Measurements from ENCODE around the gene PIGM.

The PIGM gene

DNA sequence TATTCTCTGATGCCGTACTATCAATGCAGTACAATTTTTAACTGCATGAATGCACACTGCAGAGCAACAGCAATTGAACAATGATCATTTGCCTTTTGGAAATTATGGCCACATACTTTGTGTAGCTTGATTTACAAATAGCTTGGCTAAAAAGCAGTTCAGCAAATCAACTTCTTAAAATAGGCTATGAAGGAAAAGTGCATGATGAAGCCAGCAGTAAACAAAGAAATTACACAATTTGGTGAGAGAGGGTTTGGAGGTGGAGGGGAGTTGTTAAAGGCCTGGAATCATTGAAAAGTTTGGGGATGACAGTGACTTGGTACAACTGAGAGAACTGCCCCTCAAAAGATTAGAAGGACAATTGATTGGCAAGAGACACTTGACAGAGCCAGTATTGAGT, 6.5 kb downstream of the PIGM start:
- Histone ChIP-seq H3K27me3 (ENCODE audit: insufficient read depth, low read length, poor library complexity) (no peaks in the 10 kb centered on the region), H3K79me2 (ENCODE audit: insufficient read depth, low read length) (peaks cover 7% of the 10 kb centered on the region; the same call in 1 of the 2 replicates), H3K4me2 (ENCODE audit: insufficient read depth, low read length) (no peak overlapping the region), H3K9ac (ENCODE audit: low read depth, low read length) (no peak overlapping the region), H3K4me3 (ENCODE audit: low read depth in 1 of 2, low read length in 2 of 2) (no peak overlapping the region), H3K9me3 (ENCODE audit: insufficient read depth, low read length, severe bottlenecking) (no peaks in the 10 kb centered on the region), H3K27ac (ENCODE audit: low read length) (no peak overlapping the region), H2AFZ (ENCODE audit: low read depth, low read length) (no peak overlapping the region), H3K4me1 (ENCODE audit: insufficient read depth, low read length) (peaks cover 8% of the 10 kb centered on the region), H3K36me3 (ENCODE audit: insufficient read depth, low read length) (no peaks in the 10 kb centered on the region), H4K20me1 (ENCODE audit: insufficient read depth, low read length) (no peaks in the 10 kb centered on the region)
- DNase-seq (no peak), ATAC-seq (ENCODE audit: insufficient read depth, low read depth) (no peak)
- TF ChIP-seq, protein P1, sequence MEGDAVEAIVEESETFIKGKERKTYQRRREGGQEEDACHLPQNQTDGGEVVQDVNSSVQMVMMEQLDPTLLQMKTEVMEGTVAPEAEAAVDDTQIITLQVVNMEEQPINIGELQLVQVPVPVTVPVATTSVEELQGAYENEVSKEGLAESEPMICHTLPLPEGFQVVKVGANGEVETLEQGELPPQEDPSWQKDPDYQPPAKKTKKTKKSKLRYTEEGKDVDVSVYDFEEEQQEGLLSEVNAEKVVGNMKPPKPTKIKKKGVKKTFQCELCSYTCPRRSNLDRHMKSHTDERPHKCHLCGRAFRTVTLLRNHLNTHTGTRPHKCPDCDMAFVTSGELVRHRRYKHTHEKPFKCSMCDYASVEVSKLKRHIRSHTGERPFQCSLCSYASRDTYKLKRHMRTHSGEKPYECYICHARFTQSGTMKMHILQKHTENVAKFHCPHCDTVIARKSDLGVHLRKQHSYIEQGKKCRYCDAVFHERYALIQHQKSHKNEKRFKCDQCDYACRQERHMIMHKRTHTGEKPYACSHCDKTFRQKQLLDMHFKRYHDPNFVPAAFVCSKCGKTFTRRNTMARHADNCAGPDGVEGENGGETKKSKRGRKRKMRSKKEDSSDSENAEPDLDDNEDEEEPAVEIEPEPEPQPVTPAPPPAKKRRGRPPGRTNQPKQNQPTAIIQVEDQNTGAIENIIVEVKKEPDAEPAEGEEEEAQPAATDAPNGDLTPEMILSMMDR (IDR thresholded peaks at IDR 0.05; ENCODE audit: borderline replicate concordance, extremely low read depth, low read length, poor library complexity, severe bottlenecking): no peak
- no peak for TF ChIP-seq EZH2 (IDR thresholded peaks at IDR 0.05; ENCODE audit: borderline replicate concordance, low read depth, low read length, severe bottlenecking)

DNA sequence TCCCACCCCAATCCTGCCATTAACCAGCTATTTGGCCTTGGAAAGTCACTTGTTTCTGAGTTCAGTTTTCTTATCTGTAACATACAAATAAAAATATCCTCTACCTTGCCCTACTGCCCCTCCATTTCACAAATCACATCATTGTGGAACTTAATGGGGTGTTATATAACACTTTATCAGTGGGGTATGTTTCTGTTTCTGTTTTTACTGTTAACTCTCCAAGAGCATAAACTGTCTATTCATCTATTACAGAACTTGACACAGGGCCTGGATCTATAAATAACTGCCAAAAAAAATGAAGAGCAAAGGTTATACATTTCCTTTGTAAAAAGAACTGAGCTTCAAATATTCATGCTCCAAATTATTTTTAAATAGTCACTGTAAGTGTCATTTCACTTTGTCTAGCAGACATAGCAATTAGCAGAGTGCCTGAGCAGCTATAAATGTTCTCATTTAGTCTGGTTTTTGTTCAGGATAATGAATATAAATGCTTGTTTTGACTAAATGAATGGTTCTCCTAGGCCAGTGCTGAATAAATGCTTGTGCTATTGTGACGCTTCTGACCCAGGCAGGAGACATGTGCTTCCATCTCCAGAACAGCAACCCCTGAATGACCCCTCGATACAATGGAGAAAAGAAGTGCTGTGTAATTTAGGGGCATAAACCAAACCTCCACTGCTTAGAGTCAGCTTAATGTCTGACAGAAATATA, 7.4 kb downstream of the PIGM start:
- Histone ChIP-seq H3K9ac (ENCODE audit: low read depth, low read length) (no peak overlapping the region), H3K4me3 (ENCODE audit: low read depth in 1 of 2, low read length in 2 of 2) (no peak overlapping the region), H3K4me1 (ENCODE audit: insufficient read depth, low read length) (no peaks in the 10 kb centered on the region; the same call in 1 of the 2 replicates), H2AFZ (ENCODE audit: low read depth, low read length) (no peak overlapping the region), H3K79me2 (ENCODE audit: insufficient read depth, low read length) (no peaks in the 10 kb centered on the region), H4K20me1 (ENCODE audit: insufficient read depth, low read length) (no peaks in the 10 kb centered on the region), H3K36me3 (ENCODE audit: insufficient read depth, low read length) (no peaks in the 10 kb centered on the region), H3K9me3 (ENCODE audit: insufficient read depth, low read length, severe bottlenecking) (no peaks in the 10 kb centered on the region), H3K27ac (ENCODE audit: low read length) (no peak overlapping the region), H3K27me3 (ENCODE audit: insufficient read depth, low read length, poor library complexity) (no peaks in the 10 kb centered on the region), H3K4me2 (ENCODE audit: insufficient read depth, low read length) (no peak overlapping the region)
- TF ChIP-seq, protein P1 (IDR thresholded peaks at IDR 0.05; ENCODE audit: borderline replicate concordance, extremely low read depth, low read length, poor library complexity, severe bottlenecking): no peak
- no peak for ATAC-seq (ENCODE audit: insufficient read depth, low read depth)
- DNase-seq: no peak

DNA sequence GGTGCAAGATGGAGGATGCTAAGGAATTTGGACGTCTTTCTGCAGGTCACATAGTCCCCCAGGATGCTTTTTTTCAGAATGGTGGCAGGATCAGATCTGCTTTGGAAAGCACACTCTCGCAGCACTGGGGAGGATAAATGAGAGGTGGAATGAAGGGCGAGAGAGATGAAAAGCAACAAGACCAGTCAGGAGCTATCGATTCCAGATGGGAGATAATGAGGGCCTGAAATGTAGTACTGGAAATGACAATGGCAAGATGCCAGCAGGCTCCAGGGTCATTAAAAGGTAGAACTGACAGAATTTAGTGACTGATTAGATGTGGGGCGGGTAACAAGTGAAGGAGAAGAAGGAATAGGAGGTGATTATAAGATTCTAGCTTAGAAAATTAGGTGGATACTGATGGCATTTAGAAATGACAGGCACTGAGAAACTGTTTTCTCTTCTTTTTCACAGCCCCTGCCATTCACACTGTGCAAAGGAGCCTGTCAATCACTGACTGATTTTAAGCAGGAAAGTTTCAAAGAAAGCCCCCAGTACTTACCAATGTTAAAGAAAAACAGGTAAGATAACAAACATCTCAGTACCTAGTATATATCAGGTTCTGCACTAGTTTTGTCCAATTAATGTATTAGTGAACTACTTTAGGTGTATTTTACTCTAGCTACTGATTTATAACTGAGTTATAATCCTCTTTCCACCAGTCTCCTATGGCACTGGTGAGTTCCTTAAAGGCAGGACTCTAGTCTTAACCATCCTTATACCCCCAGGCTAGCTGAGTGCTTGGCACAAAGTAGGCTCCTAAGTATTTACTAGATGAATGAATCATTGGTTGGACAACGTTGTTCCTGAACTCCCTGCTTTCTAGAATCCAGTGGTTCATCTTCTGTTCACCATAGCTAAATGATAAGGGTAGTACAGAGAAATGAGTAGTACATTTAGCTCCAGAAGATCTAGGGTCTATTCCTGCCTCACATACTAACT, 9.2 kb downstream of the PIGM start:
- H3K4me2 ChIP-seq (ENCODE audit: insufficient read depth, low read length): no peak overlapping the region

More for the DNA sequence above, 9.2 kb downstream of the PIGM start:
- ATAC-seq (ENCODE audit: insufficient read depth, low read depth) (no peak), DNase-seq (no peak)
- H3K9me3 ChIP-seq (ENCODE audit: insufficient read depth, low read length, severe bottlenecking): no peaks in the 10 kb centered on the region
- H3K4me3 ChIP-seq (ENCODE audit: low read depth in 1 of 2, low read length in 2 of 2): no peak overlapping the region
- no peaks in the 10 kb centered on the region for H4K20me1 ChIP-seq (ENCODE audit: insufficient read depth, low read length)
- no peaks in the 10 kb centered on the region for H3K36me3 ChIP-seq (ENCODE audit: insufficient read depth, low read length)
- no peaks in the 10 kb centered on the region for H3K79me2 ChIP-seq (ENCODE audit: insufficient read depth, low read length)
- TF ChIP-seq, protein P1 (IDR thresholded peaks at IDR 0.05; ENCODE audit: borderline replicate concordance, extremely low read depth, low read length, poor library complexity, severe bottlenecking): no peak
- TF ChIP-seq EZH2 (IDR thresholded peaks at IDR 0.05; ENCODE audit: borderline replicate concordance, low read depth, low read length, severe bottlenecking): no peak
- H2AFZ ChIP-seq (ENCODE audit: low read depth, low read length): no peak overlapping the region
- H3K4me1 ChIP-seq (ENCODE audit: insufficient read depth, low read length): no peaks in the 10 kb centered on the region
- no peak overlapping the region for H3K9ac ChIP-seq (ENCODE audit: low read depth, low read length)
- no peak overlapping the region for H3K27ac ChIP-seq (ENCODE audit: low read length)
- peaks cover 12% of the 10 kb centered on the region for H3K27me3 ChIP-seq (ENCODE audit: insufficient read depth, low read length, poor library complexity)

All from DND-41 (cell line).